Endothelial cell of umbilical vein (primary cell): ENCODE data around the gene MT1B. TPM values are rescaled to one million over a fixed set of nuclear protein-coding genes. Genes with fewer than 3 reads are reported as not detected.

Experiments used
- BruUV-seq: library from RNA; stranded (reverse); fragments of 400-500 nt; replicated peaks from 2 replicates; lab custom pipeline; 2021; lab: Mats Ljungman, UMichigan
- CTCF ChIA-PET: fragments of 300-600, 350-600 bp; sonication (Branson Sonifier 250); formaldehyde crosslinking; loops from one replicate; lab custom pipeline; 2021; ENCODE audit warnings: antibody characterized with exemption, inconsistent platforms; lab: Charles Lee
- POLR2A ChIA-PET: fragments of 300-600, 350-600 bp; sonication (Branson Sonifier 250); formaldehyde crosslinking; loops from one replicate; lab custom pipeline; 2021; ENCODE audit warnings: antibody characterized with exemption, inconsistent platforms; lab: Charles Lee
- DNase-seq: peaks from one replicate; pipeline ENCODE4 v3.0.0-alpha.2; 2011; ENCODE audit warnings: low read depth, low spot score
- FAIRE-seq: peaks from 2 replicates; lab custom pipeline; 2011; peaks lifted over from hg19 to GRCh38; lab: Jason Lieb, UNC
- H2AFZ ChIP-seq: 2 replicates; pipeline ENCODE4 v1.6.0; 2012; ENCODE audit warnings: low read depth, low read length, control low read depth, inconsistent platforms
- H3K27ac ChIP-seq: 2 replicates; pipeline ENCODE4 v1.5.1; 2011; ENCODE audit warnings: low read depth, mild to moderate bottlenecking, control low read depth, low read length, moderate library complexity; ENCODE audit not compliant: insufficient read depth
- H3K27me3 ChIP-seq, 2 experiments: 2 replicates each; pipeline versions ENCODE4 v1.6.0 to v1.6.1; 2011; ENCODE audit warnings: low read length in 2 of 2, mixed read lengths in 1 of 2; ENCODE audit not compliant: control insufficient read depth in 2 of 2, insufficient read depth in 2 of 2
- H3K36me3 ChIP-seq, 2 experiments: 2 replicates in 1 of 2; 3 replicates in 1 of 2; pipeline ENCODE4 v1.5.1; 2011; ENCODE audit warnings: low read length in 2 of 2, mild to moderate bottlenecking in 1 of 2, moderate library complexity in 1 of 2; ENCODE audit not compliant: control insufficient read depth in 2 of 2, insufficient read depth in 2 of 2; ENCODE audit errors: extremely low read depth in 1 of 2
- H3K4me1 ChIP-seq: 3 replicates; pipeline ENCODE4 v1.5.1; 2011; ENCODE audit warnings: mild to moderate bottlenecking, low read length; ENCODE audit not compliant: control insufficient read depth, insufficient read depth; ENCODE audit errors: extremely low read depth
- H3K4me2 ChIP-seq: 2 replicates; pipeline ENCODE4 v1.6.1; 2011; ENCODE audit warnings: low read length, control low read depth, mixed read lengths; ENCODE audit not compliant: insufficient read depth
- H3K4me3 ChIP-seq, 3 experiments: fragments of 200-600 bp in 1 of 3; sonication (generic), shearing (Covaris generic) in 1 of 3; replicated peaks in 1 of 3; 2 replicates each; pipeline ENCODE4 v1.5.1; 2011 to 2016; ENCODE audit warnings: control low read depth in 3 of 3, low read length in 3 of 3, mild to moderate bottlenecking in 2 of 3, inconsistent platforms in 1 of 3, low read depth in 1 of 3, moderate library complexity in 1 of 3; ENCODE audit not compliant: insufficient read depth in 1 of 3
- H3K79me2 ChIP-seq: 2 replicates; pipeline ENCODE4 v1.6.0; 2012; ENCODE audit warnings: low read length, inconsistent platforms; ENCODE audit not compliant: control insufficient read depth, insufficient read depth
- H3K9ac ChIP-seq: replicated peaks from 2 replicates; pipeline ENCODE3; 2011; ENCODE audit warnings: low read length, control low read depth; ENCODE audit not compliant: insufficient read depth; ENCODE audit errors: extremely low read depth
- H3K9me1 ChIP-seq: replicated peaks from 3 replicates; pipeline ENCODE4 v1.6.0; 2011; ENCODE audit warnings: mild to moderate bottlenecking, low read length; ENCODE audit not compliant: control insufficient read depth, insufficient read depth; ENCODE audit errors: extremely low read depth
- H3K9me3 ChIP-seq: replicated peaks from 2 replicates; pipeline ENCODE4 v1.5.1; 2012; ENCODE audit warnings: low read length, inconsistent platforms; ENCODE audit not compliant: control insufficient read depth, insufficient read depth
- H4K20me1 ChIP-seq: replicated peaks from 2 replicates; pipeline ENCODE3; 2011; ENCODE audit warnings: mild to moderate bottlenecking, low read length; ENCODE audit not compliant: control insufficient read depth, insufficient read depth; ENCODE audit errors: extremely low read depth
- CTCF ChIP-seq, 2 donors: IDR thresholded peaks; 1 replicate in 1 of 2; 2 replicates in 1 of 2; pipeline ENCODE4 v1.5.1; 2011; ENCODE audit warnings: low read length in 2 of 2, mild to moderate bottlenecking in 2 of 2, moderate library complexity in 2 of 2, control low read depth in 1 of 2, inconsistent platforms in 1 of 2, low read depth in 1 of 2; ENCODE audit not compliant: insufficient read depth in 1 of 2; ENCODE audit errors: extremely low read depth in 1 of 2
- EZH2 ChIP-seq: IDR thresholded peaks from 2 replicates; pipeline ENCODE4 v1.6.1; 2012; ENCODE audit warnings: borderline replicate concordance, low read depth, mild to moderate bottlenecking, moderate library complexity, low read length, inconsistent platforms; ENCODE audit not compliant: severe bottlenecking
- FOS ChIP-seq: IDR thresholded peaks from 2 replicates; pipeline ENCODE4 v1.6.1; 2011; ENCODE audit warnings: mild to moderate bottlenecking, low read length, moderate library complexity, borderline replicate concordance; ENCODE audit not compliant: insufficient read depth
- GATA2 ChIP-seq: IDR thresholded peaks from 2 replicates; pipeline ENCODE4 v1.7.0; 2011; ENCODE audit warnings: low read depth, mild to moderate bottlenecking, moderate library complexity, mixed read lengths, low read length; ENCODE audit not compliant: insufficient read length, insufficient read depth
- JUN ChIP-seq: IDR thresholded peaks from 2 replicates; pipeline ENCODE4 v1.6.1; 2011; ENCODE audit warnings: borderline replicate concordance, low read depth; ENCODE audit not compliant: insufficient read length, insufficient read depth
- MAX ChIP-seq: IDR thresholded peaks from 2 replicates; pipeline ENCODE4 v1.6.1; 2011; ENCODE audit not compliant: insufficient read depth, insufficient read length
- MYC ChIP-seq: IDR thresholded peaks from one replicate; pipeline ENCODE4 v1.6.1; 2011; ENCODE audit warnings: mild to moderate bottlenecking, low read depth, low read length
- POLR2A ChIP-seq: IDR thresholded peaks from 2 replicates; pipeline ENCODE4 v1.6.1; 2012; ENCODE audit warnings: low read depth, mild to moderate bottlenecking, control low read depth, low read length
- POLR2AphosphoS5 ChIP-seq: IDR thresholded peaks from 2 replicates; pipeline ENCODE4 v1.6.1; 2012; ENCODE audit warnings: low read depth, mild to moderate bottlenecking, control low read depth, low read length, moderate library complexity; ENCODE audit not compliant: insufficient read depth
- dilution Hi-C: fragments of 300-500 bp; cut with MboI; formaldehyde crosslinking; loops from one replicate; pipeline ENCODE4 v1.15.0; 2019; ENCODE audit warnings: low sequenced_read_pairs; ENCODE audit not compliant: extremely low pct_ligation_motif_present
- intact Hi-C: fragments of 100-400 bp; cut with micrococcal nuclease; formaldehyde crosslinking; loops from one replicate; pipeline ENCODE4 v1.10.0; 2022
- polyA plus RNA-seq, 4 experiments: library from polyadenylated mRNA; depleted of rRNA in 3 of 4; stranded (reverse) in 3 of 4; unstranded in 1 of 4; fragments of >200 nt; gene quantifications; 2 replicates each; pipeline versions ENCODE4 v1.2.1 to v1.2.3, GENCODE V29; 2011 to 2012; ENCODE audit warnings: missing spikeins in 1 of 4
- total RNA-seq: library from RNA; stranded (reverse); gene quantifications from 2 replicates; pipeline ENCODE4 v1.2.3, GENCODE V29; 2021

MT1B gene
- total and polyA plus RNA-seq, 2 donors (not counting 3 experiments of a cell fraction or from before 2014, with no cell fraction given), result not detected

GRCh38 chr16:56633535-56633934 lies 18.2 kb upstream of the MT1B start:
- BruUV-seq, result no TSS peak
- peaks cover 34 to 39% of the 10 kb centered on the region in 2 experiments for H3K27me3 ChIP-seq
- TF ChIP-seq POLR2A, result no peak
- TF ChIP-seq FOS, result no peak
- no peak for TF ChIP-seq MAX
- no peak for TF ChIP-seq GATA2
- no peak for TF ChIP-seq JUN
- TF ChIP-seq POLR2AphosphoS5, result no peak
- no peak for TF ChIP-seq MYC
- TF ChIP-seq EZH2, result no peak
- no peak for TF ChIP-seq CTCF (IDR thresholded peaks at IDR 0.05; ENCODE audit: extremely low read depth in 1 of 2, insufficient read depth in 1 of 2, low read depth in 1 of 2, low read length in 2 of 2)

More at GRCh38 chr16:56633535-56633934, 18.2 kb upstream of the MT1B start:
- dilution Hi-C loops (no loop called here), intact Hi-C loops (no loop called here)
- no peak for DNase-seq
- no peaks in the 10 kb centered on the region for H3K9me1 ChIP-seq
- no peak overlapping the region for H2AFZ ChIP-seq
- H3K79me2 ChIP-seq, result no peaks in the 10 kb centered on the region
- no peaks in the 10 kb centered on the region for H3K36me3 ChIP-seq
- H3K9me3 ChIP-seq, result no peaks in the 10 kb centered on the region
- CTCF ChIA-PET, result interaction anchor here (0.6 to 1.5 kb wide), 2 partner anchors 30 to 91 kb away, joined by 3 to 5 read pairs; no protein-coding TSS in a partner anchor
- H3K4me2 ChIP-seq, result no peak overlapping the region
- no peak for FAIRE-seq
- H3K4me1 ChIP-seq, result peaks cover 16% of the 10 kb centered on the region
- H3K9ac ChIP-seq, result no peak overlapping the region
- POLR2A ChIA-PET, result interaction anchor here (1.0 kb wide), 1 partner anchor 10 kb away, joined by 3 read pairs; no protein-coding TSS in a partner anchor
- no peak overlapping the region for H3K27ac ChIP-seq
- no peak overlapping the region for H3K4me3 ChIP-seq
- no peaks in the 10 kb centered on the region for H4K20me1 ChIP-seq
